Kidney epithelial cell (primary cell): ENCODE measurements around the gene DHX58. TPM values are rescaled to one million over a fixed set of nuclear protein-coding genes. Genes with fewer than 3 reads are reported as not detected.

ENCODE experiments used
- DNase-seq: peaks from one replicate; pipeline ENCODE4 v3.0.0-alpha.2; 2010; ENCODE audit warnings: low read depth
- H3K27me3 ChIP-seq: 2 replicates; pipeline ENCODE4 v1.6.0; 2011; ENCODE audit warnings: low read length; ENCODE audit not compliant: control insufficient read depth, insufficient read depth
- H3K36me3 ChIP-seq: 2 replicates; pipeline ENCODE4 v1.5.1; 2011; ENCODE audit warnings: low read length; ENCODE audit not compliant: control insufficient read depth, insufficient read depth
- H3K4me3 ChIP-seq: 2 replicates; pipeline ENCODE4 v1.5.1; 2011; ENCODE audit warnings: low read depth, mild to moderate bottlenecking, control low read depth, low read length
- total RNA-seq: library from RNA; depleted of rRNA; stranded (reverse); fragments of >200 nt; gene quantifications from 2 replicates; pipeline ENCODE4 v1.2.3, GENCODE V29; 2015
- TF ChIP-seq, protein P1 (sequence below): IDR thresholded peaks from 2 replicates; pipeline ENCODE4 v1.5.1; 2011; ENCODE audit warnings: mild to moderate bottlenecking, moderate library complexity, low read length, control low read depth, inconsistent platforms; ENCODE audit not compliant: insufficient read depth, poor library complexity, severe bottlenecking

The DHX58 gene
- total RNA-seq, 1 donor from 2014 or later = 10.0 TPM

DNA sequence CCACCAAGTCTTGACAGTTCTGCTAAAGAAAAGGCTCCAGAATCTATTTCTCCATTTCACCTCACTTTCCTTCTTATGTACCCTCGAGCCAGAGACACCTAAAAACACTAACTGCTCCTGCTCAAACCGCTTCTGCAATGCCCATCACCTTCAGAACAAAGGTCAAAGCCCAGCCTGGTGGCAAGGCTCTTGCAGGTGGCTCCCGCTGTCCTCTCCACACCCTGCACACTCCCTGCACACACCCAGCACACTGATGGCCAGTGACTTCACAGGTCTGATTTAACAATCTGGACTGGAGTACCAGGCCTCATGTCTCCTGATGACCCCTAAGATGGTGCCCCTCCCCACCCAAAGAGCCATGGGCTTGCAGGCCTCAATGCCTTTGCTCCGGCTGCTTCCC lies 52.3 kb downstream of the DHX58 start:
- no peak for DNase-seq
- TF ChIP-seq, protein P1, sequence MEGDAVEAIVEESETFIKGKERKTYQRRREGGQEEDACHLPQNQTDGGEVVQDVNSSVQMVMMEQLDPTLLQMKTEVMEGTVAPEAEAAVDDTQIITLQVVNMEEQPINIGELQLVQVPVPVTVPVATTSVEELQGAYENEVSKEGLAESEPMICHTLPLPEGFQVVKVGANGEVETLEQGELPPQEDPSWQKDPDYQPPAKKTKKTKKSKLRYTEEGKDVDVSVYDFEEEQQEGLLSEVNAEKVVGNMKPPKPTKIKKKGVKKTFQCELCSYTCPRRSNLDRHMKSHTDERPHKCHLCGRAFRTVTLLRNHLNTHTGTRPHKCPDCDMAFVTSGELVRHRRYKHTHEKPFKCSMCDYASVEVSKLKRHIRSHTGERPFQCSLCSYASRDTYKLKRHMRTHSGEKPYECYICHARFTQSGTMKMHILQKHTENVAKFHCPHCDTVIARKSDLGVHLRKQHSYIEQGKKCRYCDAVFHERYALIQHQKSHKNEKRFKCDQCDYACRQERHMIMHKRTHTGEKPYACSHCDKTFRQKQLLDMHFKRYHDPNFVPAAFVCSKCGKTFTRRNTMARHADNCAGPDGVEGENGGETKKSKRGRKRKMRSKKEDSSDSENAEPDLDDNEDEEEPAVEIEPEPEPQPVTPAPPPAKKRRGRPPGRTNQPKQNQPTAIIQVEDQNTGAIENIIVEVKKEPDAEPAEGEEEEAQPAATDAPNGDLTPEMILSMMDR = no peak
- H3K4me3 ChIP-seq = no peak overlapping the region
- H3K27me3 ChIP-seq = peaks cover 14% of the 10 kb centered on the region
- no peaks in the 10 kb centered on the region for H3K36me3 ChIP-seq

DNA sequence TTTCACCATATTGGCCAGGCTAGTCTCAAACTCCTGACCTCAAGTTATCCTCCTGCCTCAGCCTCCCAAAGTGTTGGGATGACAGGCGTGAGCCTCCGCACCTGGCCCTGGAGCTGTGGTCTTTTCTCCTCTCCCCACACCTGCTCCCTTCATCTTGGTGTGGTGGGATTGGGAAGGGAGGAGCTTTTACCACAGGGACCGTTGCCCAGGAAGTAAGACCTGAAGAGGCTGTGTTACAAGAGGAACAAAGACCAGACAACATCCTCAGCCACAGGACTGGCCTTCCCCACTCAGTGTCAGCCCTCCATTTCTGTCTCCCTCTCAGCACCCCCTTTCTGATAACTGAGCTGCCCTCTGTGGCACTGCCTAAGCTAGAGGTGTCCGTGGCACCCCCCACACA lies 52.7 kb downstream of the DHX58 start:
- H3K27me3 ChIP-seq = peaks cover 18% of the 10 kb centered on the region
- TF ChIP-seq, protein P1 = no peak
- no peaks in the 10 kb centered on the region for H3K36me3 ChIP-seq
- no peak overlapping the region for H3K4me3 ChIP-seq
- DNase-seq = no peak

DNA sequence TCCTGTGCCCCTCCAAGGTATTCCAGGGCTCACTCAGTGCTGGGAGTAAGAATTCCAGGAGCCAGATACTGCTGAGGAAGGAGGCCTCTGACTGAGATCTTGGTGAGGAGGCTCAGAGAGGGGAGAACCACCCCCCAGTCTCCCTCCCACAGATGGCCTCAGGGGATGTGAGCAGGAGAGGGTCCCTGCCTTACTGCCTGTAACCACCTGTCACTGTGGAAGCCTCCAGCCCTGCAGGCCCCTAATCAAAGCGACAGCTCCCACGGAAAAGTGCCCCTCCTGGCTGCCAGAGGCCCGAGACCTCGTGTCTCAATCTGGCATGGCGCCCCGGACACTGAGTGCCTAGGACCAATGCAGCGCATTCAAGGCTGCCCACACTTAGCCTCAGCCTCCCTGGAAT lies 54.5 kb downstream of the DHX58 start:
- Histone ChIP-seq H3K27me3 (peaks cover 30% of the 10 kb centered on the region), H3K36me3 (no peaks in the 10 kb centered on the region), H3K4me3 (no peak overlapping the region)
- no peak for DNase-seq
- TF ChIP-seq, protein P1 = no peak

DNA sequence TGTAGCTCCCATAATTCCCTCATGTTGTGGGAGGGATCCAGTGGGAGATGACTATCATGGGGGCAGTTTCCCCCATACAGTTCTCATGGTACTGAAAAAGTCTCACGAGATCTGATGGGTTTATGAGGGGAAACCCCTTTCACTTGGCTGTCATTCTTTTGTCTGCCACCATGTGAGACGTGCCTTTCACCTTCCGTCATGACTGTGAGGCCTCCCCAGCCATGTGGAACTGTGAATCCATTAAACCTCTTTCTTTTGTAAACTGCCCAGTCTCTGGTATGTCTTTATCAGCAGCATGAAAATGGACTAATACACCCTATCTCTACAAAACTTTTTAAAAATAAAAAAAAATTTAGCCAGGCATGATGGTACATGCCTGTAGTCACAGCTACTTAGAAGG lies 55.9 kb downstream of the DHX58 start:
- Histone ChIP-seq H3K27me3 (peaks cover 41% of the 10 kb centered on the region), H3K4me3 (no peak overlapping the region), H3K36me3 (no peaks in the 10 kb centered on the region)
- TF ChIP-seq, protein P1 = no peak
- no peak for DNase-seq

DNA sequence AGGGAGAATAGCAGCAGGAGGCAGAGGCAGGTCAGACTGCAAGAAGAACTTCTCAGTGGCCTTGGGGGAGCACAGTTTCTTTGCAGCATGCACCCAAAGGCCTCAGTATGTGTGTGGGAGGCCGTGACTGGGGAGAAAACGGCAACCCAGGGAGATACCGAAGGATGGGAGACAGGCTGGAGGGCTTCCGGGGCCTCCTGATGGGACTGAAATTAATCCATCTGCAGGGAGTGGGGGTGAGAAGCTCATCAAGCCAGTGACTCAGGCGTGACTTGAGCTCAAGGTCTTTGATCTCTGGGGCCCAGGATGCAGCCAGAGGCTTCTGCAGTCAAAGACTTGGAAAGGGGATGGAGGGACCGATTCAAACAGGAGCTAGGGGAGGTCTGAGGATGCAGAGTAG lies 57.0 kb downstream of the DHX58 start:
- DNase-seq = no peak
- Histone ChIP-seq H3K27me3 (peaks cover 44% of the 10 kb centered on the region), H3K4me3 (no peak overlapping the region), H3K36me3 (no peaks in the 10 kb centered on the region)
- TF ChIP-seq, protein P1 = no peak

DNA sequence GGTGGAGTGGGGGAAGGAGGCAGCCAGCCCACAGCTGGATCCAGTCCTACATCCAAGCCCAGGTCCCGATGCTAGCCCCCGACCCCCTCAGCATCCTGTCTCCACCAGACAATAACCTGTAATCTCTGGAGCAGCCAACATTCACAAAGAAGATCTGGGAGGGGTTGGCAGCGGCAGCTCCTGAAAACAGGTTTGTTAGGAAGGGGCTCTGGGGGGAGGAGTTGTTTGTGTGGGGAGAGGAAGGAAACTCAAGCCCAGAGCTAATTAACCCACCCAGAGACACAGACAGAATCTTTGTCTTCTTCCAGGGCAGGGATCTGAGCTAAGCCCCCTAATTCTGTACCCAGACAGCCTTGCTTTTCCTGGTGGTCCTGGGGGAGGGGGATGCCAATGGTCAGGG lies 57.5 kb downstream of the DHX58 start:
- Histone ChIP-seq H3K4me3 (no peak overlapping the region), H3K27me3 (peaks cover 44% of the 10 kb centered on the region), H3K36me3 (no peaks in the 10 kb centered on the region)
- TF ChIP-seq, protein P1 = no peak
- no peak for DNase-seq
